Osteoblast (primary cell): ENCODE results near the gene AGBL4. TPM values are rescaled to one million over a fixed set of nuclear protein-coding genes. Genes with fewer than 3 reads are reported as not detected.

Source experiments
- DNase-seq: peaks from one replicate; pipeline ENCODE4 v3.0.0; 2011; ENCODE audit warnings: low spot score, mixed read lengths; ENCODE audit not compliant: insufficient read length; ENCODE audit errors: missing footprints
- H2AFZ ChIP-seq: 2 replicates; pipeline ENCODE4 v1.6.0; 2011; ENCODE audit warnings: mild to moderate bottlenecking, low read length
- H3K27ac ChIP-seq: 2 replicates; pipeline ENCODE4 v1.5.1; 2011; ENCODE audit warnings: mild to moderate bottlenecking, low read depth, low read length, moderate library complexity
- H3K27me3 ChIP-seq: 2 replicates; pipeline ENCODE4 v1.6.0; 2012; ENCODE audit warnings: mild to moderate bottlenecking, control low read depth, inconsistent platforms, low read length, moderate library complexity; ENCODE audit not compliant: insufficient read depth
- H3K36me3 ChIP-seq: 2 replicates; pipeline ENCODE4 v1.5.1; 2011; ENCODE audit warnings: mild to moderate bottlenecking, low read length, control low read depth, moderate library complexity; ENCODE audit not compliant: insufficient read depth
- H3K4me1 ChIP-seq: 2 replicates; pipeline ENCODE4 v1.5.1; 2011; ENCODE audit warnings: mild to moderate bottlenecking, low read length, control low read depth, moderate library complexity; ENCODE audit not compliant: insufficient read depth
- H3K4me2 ChIP-seq: 2 replicates; pipeline ENCODE4 v1.6.0; 2011; ENCODE audit warnings: mild to moderate bottlenecking, low read length; ENCODE audit not compliant: insufficient read depth
- H3K4me3 ChIP-seq: fragments of 200-600 bp; sonication (generic); 3 replicates; pipeline ENCODE4 v1.5.1; 2012; ENCODE audit warnings: mild to moderate bottlenecking, low read length, inconsistent platforms; ENCODE audit not compliant: insufficient read depth
- H3K79me2 ChIP-seq: 2 replicates; pipeline ENCODE4 v1.6.0; 2012; ENCODE audit warnings: mild to moderate bottlenecking, low read length, control low read depth, inconsistent platforms; ENCODE audit not compliant: insufficient read depth
- H3K9me3 ChIP-seq: 2 replicates; pipeline ENCODE4 v1.5.1; 2011; ENCODE audit warnings: low read depth, low read length, control low read depth
- H4K20me1 ChIP-seq: 2 replicates; pipeline ENCODE4 v1.6.0; 2012; ENCODE audit warnings: mild to moderate bottlenecking, low read length, control low read depth; ENCODE audit not compliant: insufficient read depth
- CTCF ChIP-seq: IDR thresholded peaks from 2 replicates; pipeline ENCODE4 v1.5.1; 2011; ENCODE audit warnings: mild to moderate bottlenecking, low read depth, low read length, moderate library complexity; ENCODE audit errors: extremely low read depth
- total RNA-seq: library from RNA; depleted of rRNA; stranded (reverse); fragments of >200 nt; gene quantifications from 2 replicates; pipeline ENCODE4 v1.2.3, GENCODE V29; 2012

The AGBL4 gene
- total RNA-seq, 1 donor, result not detected

GRCh38 chr1:48864913-48865312, 1158.8 kb downstream of the AGBL4 start:
- Histone ChIP-seq H3K9me3 (peaks cover 3% of the 10 kb centered on the region), H3K4me1 (peaks cover 5% of the 10 kb centered on the region), H3K4me2 (no peak overlapping the region), H3K79me2 (no peaks in the 10 kb centered on the region), H3K27me3 (no peaks in the 10 kb centered on the region), H4K20me1 (no peaks in the 10 kb centered on the region), H3K27ac (no peak overlapping the region), H3K36me3 (no peaks in the 10 kb centered on the region), H2AFZ (no peak overlapping the region), H3K4me3 (no peak overlapping the region)
- no peak for DNase-seq
- no peak for TF ChIP-seq CTCF

GRCh38 chr1:48859456-48859855, 1164.3 kb downstream of the AGBL4 start:
- TF ChIP-seq CTCF, result no peak
- peak; percentile 46 for DNase-seq
- H3K4me2 ChIP-seq, result peak overlapping the region; percentile 28

GRCh38 chr1:48858200-48858920, 1165.4 kb downstream of the AGBL4 start:
- Histone ChIP-seq H3K27ac (peak overlapping the region; percentile 75), H3K4me3 (no peak overlapping the region)
- DNase-seq, result no peak

More at GRCh38 chr1:48859456-48859855, 1164.3 kb downstream of the AGBL4 start:
- H3K79me2 ChIP-seq, result no peaks in the 10 kb centered on the region
- H2AFZ ChIP-seq, result no peak overlapping the region
- peaks cover 3% of the 10 kb centered on the region for H3K9me3 ChIP-seq
- no peak overlapping the region for H3K4me3 ChIP-seq
- H4K20me1 ChIP-seq, result no peaks in the 10 kb centered on the region
- peak overlapping the region; percentile 75 for H3K27ac ChIP-seq
- no peaks in the 10 kb centered on the region for H3K27me3 ChIP-seq
- H3K4me1 ChIP-seq, result peaks cover 9% of the 10 kb centered on the region
- H3K36me3 ChIP-seq, result no peaks in the 10 kb centered on the region

More at GRCh38 chr1:48858200-48858920, 1165.4 kb downstream of the AGBL4 start:
- Histone ChIP-seq H3K36me3 (no peaks in the 10 kb centered on the region), H3K4me1 (peaks cover 11% of the 10 kb centered on the region), H4K20me1 (no peaks in the 10 kb centered on the region), H3K27me3 (no peaks in the 10 kb centered on the region), H3K79me2 (no peaks in the 10 kb centered on the region), H3K4me2 (no peak overlapping the region), H3K9me3 (peaks cover 3% of the 10 kb centered on the region), H2AFZ (no peak overlapping the region)
- TF ChIP-seq CTCF, result no peak
